ENCODE data around the gene DTNA.
"Not testable (repeated sequence)": the region's sequence is repeated elsewhere in the genome, so short reads cannot be mapped to it uniquely, and the experiment has no call there.

Gene DTNA

DNA sequence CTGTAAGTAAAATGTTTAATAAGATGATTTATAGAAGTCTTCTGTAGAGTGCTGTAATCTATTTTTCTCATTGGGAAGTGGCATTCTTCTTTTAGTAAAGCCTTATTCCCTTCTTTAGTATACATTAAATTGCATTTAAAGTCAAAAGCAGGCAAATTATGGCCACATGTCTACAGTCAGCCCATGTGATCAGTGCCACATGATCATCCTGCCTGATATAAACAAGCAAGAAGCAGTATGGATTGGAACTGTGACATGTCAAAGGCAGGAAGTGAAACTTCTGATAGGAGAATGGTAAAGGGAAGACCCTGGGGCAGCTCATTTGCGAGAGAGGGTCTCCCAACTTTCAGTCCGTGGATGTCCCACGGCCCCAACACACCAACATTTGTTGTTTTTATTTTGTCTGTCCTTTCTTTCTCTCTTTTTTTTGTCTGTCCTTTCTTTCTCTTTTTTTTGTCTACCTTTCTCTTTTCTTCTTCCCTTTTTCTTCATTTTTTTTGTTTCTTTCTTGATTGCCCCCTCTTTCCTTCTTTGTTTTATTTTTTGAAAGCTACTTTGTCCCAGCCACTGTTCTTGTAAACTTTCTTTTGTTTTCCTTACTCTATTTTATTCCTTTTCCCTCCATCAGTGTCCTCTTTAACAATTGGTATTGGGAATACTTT lies 154.9 kb downstream of the DTNA start:
- DNase-seq, result no peak

DNA sequence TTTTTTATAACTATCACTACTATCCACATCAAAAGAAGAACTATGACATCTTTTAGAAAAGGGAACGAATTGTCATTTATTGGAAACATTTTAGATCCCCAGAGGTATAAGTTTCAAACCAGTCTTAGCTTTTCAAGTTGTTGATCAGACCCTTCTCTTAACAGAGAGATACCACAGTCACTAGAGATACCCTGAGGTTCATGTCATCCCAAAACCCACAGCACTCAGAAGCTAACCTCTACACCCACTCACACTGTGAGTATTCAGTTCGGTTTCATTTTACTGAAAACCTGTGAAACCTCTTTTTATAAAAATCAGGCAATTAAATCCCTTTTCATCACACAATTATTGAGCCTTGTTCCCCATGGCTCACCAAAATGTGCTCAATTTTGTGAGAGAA lies 156.2 kb downstream of the DTNA start:
- no peak for DNase-seq

DNA sequence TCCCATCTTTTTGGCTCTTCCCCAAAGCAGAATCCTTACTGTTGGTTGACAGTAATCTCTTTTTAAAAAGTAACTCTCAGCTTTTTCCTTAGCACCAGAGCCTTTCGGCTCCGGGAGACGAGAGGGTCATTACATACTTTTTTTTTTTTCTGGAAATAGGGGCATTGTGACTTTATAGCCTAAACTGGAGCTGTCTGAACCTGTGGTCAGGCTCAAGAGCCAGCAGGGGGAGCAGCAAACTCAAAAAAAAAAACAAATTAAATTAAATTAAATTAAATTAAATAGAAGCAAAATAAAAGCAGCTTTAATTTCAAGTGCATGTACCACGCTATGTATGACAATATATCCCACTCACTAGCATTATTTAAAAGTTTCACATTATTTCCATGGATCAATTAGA lies 156.6 kb downstream of the DTNA start:
- DNase-seq, result no peak

DNA sequence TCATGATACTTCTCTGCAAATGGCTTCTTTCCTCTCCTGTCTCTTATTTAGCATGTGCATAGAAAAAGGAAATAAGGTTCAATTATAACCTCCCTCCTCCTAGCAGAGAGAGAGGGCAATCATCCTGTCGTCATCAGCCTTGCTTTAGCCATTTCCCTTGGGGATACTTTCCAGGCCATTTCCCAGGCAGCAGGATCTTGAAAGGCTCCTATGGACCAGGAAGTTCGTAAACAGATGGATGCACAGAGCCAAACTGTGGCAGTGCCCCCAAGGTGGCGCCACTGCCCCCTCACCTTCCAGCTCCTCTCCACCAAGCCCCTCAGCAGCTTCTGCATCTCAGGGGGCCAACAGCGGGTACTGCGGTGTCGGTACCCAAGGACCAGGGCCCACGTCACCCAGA lies 157.4 kb downstream of the DTNA start:
- no peak for DNase-seq

DNA sequence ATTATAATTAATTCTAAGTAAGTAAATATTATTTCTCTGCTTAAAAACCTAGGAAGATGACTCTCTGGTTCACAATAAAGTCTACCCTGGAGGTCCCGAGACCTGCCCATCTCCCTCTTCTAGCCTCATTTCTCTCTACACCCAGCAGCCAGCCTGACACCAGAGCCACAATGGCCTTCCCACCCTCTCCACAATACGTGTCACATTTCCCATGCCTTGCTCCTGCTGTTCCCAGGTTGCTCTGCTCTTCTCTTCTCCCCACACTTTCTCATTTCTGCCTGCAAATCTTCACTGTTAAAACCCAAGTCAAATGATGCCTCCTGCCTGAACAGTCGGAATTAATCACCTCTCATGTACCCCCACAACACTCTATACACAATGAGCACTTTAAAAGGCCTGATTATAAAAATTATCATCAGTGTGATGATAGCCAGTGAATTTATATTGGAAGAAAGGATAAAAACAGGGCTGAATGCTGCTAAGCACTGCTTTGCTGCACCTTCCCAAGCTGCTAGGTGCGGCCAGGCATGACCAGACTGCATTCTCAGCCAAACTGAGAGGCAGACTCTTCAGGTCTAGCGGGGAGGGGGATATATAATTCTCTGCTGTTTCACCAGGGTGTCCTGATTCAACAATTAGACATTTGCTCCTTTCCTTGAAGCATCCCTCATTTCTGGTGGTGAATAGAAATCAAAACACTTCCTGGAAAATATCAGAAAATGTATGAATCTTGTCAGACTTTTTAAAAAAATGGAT lies 160.6 kb downstream of the DTNA start:
- DNase-seq, result no peak

DNA sequence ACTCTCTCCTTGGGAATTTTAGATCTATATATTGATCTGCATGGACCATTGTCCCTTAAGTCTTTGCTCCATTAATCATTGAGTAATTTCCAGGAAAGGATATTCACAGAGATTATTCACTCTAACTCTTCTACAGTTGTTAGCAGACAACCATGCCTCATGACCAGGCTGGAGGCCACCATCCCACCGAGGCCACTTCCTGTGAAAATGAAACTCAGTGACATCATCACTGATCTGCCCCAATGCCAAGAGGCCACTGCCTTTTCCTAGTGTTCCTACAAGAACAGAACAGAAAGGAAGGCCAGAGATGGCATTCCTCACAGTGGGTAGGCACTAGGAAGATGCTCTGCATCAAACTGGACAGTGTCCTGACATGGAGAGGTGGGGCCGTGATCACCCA lies 161.3 kb downstream of the DTNA start:
- no peak for DNase-seq

DNA sequence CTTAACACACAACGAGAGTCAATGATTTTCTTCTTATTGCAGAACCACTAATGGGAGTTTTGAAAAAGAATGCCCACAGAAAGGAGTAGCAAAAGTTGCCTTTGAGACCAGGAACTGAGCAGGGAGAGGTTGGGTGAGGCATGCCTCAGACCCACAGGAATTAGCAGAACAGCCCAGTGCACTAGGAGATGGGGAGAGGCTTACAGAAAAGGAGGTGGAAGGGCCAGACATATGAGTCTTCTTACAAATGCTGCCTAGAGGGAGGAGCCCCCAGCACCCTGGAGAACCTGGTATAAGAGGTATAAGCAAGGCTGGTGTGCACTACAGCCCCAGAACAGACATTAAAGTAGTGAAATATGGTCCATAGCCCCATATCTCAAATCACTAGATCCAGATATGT lies 162.0 kb downstream of the DTNA start:
- no peak for DNase-seq

DNA sequence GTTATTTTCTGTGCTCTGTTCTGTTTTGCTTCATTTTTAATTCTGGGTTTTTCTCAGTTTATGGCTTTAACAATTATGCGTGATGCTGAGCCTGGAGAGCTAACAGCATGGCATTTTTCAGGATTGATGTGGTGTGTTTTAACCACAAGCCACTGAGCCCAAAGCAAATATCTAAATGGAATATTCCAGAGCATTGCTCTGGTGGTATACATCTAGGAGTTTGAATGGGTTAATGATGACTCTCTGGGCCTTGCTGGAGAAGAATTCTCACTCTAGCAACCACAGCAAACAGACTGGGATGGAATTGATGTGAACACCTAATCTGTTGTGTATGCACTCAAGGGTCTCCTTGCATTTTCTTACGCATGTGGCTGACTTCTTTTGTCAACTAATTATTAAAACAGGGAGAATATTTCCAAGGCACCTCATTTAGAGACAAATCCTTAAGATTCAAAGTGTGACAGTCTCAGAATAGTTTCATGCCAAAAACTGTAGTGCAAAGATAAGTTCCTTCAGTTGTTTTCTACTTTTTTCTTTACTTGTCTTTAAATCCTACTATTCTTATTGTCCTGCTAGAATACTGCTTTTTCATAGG lies 164.0 kb downstream of the DTNA start:
- no peak for DNase-seq

DNA sequence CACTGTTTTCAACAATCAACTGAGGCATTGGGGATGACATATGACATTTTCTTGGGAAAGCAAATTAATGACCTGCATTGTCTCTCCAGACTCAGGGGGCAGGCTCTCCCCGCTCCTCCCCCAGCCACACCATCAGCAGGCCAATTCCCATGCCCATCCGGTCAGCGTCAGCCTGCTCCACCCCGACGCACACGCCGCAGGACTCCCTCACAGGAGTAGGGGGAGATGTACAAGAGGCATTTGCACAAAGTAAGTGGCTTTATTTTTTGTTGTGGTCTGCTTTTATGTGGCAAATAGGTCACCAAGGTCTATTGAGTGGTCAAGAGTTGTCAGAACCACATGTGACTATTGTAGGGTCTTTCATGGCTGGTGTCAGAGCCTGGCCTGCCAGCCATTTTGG lies 165.1 kb downstream of the DTNA start:
- no peak for DNase-seq

DNA sequence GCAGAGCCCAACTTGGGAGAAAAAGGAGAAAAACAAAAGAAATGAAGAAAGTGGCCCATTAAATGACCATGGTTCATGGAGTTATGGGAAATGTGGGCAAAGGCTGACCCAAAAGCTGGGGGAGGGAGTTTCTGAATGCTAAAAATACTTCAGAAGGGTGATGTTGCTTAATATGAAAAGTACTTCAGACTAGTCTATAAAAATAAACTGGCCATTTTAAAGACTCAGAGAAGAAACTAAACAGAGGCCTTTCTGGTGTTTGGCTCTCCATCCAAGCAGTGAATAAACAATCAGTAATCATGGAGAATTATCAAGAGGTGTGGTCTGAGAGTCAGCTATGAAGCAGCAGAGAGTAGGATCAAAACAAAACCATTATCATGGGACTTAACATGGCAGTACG lies 170.3 kb downstream of the DTNA start:
- no peak for DNase-seq

DNA sequence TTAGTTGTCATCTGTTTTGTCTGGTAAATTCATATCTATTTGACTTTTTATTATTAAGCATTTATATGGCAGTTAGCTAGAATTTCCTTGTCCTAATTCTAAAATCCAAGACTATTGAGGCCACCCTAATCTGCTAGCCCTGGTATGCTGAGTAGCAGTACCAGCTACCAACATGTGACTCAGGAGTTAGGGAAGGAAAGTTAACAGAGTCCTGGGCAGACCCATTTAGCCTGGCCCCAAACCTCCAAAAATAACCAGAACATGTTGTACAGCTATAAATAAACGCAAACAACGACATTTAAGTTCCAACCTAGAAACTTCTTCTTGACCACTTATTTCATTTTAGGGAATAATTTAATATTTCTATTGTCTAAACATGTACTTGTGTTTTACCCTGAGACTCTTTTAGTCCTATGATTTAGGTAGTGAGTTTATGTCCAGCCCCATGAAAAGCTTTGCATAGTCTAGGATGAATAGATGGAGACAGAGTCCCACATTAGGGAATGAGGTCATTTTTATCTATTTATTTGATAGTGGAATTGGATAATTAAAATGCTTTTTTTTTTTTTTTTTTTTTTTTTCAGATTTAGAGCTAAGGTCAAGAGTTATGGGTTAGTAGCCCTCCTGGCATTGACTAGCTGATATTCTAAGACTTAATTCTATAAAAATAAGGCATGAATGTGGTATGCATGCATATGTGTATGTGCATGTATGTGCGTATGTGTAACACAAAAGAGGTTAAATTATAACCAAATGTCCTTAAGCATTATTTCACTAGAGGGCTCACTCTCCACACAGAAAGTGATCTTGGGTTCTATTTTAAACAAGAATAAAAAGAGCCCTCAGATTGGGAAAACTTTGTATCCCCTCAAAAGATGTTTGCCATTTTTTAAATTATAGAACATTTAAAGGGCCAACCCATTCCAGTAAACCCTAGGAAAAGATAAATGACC lies 171.1 kb downstream of the DTNA start:
- DNase-seq, result no peak

DNA sequence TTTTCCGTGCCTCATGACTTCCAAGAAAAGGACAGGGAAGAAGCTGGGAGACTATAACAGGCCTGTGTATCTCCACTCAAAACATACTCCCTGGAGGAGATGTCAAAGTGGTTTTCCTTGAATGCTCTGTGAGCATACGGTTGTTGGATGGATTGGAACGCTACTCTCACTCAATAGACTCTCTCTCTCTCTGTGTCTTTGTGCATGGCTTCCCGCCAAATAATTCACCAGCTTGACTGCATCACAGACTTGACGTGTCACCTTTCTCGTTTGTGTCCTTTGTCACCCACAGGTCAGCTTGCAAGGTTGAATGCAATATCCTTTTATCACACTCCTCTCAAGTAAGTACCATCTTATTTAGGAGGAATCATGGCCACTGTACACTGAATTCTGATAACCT lies 174.3 kb downstream of the DTNA start:
- DNase-seq, result no peak

DNA sequence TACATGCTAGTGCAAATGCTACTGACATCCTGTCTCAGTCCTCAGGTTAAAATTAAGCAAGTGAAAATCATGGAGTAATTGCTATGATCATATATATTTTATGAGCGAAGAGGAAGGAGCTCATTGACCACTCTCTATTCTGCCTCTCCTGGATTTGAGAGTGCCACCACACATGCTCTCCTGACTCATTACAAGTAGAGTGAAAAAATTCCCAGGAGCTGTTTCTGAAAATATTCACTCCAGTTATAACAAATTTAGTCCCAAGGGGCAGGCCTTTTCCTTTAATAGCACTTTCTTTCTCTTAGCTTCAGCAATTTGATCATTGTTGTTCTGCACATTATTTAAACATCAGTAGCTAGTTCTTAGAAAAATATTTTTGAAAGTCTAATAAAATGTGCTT lies 176.1 kb downstream of the DTNA start:
- DNase-seq, result no peak

DNA sequence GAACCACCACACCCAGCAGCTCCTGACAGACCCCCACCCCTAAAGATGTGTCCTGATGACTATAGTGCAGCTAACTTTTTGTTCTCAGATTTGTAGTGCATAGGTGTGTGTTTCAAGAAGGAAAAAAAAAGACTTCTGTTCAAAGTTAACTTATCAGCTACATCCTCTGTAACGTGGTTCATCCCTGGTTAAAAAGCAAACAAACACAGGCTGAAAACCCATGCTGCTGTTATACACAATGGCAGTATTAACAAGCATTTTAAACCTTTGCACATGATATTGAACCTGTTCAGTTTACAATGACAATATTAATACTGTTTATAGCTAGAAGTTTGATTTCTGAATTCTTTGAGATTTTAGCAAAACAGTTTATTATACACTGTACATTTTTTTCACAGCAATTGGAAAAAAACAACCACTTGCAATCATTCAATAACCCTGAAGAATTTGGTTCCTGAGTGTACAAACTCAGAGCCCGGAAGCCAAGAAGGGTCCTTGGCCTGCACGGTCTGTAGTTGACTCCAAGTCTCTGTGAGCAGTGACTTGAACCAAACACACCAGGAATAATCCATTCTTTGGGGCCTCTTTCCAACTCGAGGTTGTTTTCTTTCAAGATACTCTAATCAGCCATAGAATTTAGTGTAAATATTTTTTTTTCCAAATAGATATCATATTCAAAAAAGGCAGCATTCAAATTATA lies 177.9 kb downstream of the DTNA start:
- no peak for DNase-seq

DNA sequence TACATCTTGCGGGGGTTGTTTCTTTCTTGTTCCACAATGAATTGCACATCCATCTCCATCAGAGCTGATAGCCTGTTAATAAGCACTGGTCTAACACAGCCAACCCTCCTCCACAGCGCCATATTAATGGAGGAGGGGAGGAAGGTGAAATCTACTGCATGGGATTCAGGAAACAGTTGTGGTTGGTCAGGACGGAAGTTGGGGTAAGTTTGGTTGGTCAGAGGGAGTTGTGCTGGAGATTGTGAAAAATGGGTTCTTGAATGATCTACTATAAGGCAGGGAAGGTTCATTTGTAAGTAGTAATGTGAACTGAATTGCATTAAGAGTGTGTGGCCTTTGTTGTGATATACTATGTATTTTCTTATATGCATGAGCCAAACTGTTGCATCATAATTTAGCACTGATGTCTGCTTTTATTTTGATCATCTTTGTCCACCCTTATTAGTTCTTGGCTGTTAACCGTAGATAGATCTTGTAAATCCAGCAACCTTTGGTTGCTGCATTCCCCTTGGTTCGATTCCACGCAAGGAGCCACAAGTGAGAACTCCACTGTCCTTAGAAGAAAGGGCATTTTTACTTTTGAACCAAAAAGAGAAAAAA lies 180.5 kb downstream of the DTNA start:
- DNase-seq, result no peak

DNA sequence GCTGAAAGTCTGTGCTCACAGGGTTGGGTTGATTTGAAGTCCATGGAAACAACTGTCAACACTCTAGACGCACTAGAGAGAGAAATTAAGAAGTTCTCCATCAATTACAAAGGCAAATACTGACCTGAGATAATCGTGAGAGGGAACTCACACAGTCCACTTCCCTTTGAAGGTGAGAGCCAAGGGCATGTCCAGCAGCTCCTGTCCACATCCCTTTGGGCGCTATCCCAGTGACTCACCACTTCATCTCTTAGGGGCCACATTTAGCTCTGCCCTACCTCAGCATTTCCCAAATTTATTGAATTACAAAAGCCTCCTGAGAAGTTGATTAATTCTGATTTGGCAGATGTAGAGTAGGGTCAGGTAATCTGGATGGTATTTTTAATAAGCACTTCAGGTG lies 182.3 kb downstream of the DTNA start:
- DNase-seq, result no peak

DNA sequence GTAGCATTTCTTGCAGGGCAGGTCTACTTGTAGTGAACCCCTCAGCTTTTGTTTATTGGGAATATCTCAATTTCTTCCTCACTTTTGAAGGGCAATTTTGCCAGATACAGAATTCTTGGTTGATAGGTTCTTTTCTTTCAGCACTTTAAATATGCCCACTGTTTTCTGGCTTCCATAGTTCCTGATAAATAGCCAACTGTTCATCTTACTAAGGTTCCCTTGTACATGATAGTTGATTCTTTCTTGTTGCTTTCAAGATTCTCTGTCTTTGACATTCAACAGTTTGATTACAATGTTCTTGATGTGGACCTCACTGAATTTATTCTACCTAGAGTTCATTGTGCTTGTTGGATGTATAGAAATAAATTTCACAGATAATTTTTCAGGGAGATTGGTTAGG lies 183.1 kb downstream of the DTNA start:
- DNase-seq, result no peak

DNA sequence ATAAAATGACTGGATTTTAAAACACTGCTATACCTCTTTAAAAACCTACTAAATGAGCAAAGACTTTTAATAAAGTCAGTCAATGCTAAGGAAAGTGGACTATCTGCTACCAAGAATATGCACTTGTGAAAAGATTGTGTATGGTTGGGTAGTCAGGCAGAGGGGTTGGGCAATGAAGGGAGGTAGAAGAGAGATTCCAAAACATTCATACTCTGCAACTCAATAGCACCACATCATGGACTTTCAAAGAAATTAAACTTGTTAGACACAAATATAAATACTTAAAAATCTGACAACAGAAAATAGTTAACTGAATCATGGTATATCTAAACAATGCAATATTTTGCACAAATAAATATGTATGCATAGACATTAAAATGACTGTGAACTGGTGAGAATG lies 191.2 kb downstream of the DTNA start:
- no peak for DNase-seq

DNA sequence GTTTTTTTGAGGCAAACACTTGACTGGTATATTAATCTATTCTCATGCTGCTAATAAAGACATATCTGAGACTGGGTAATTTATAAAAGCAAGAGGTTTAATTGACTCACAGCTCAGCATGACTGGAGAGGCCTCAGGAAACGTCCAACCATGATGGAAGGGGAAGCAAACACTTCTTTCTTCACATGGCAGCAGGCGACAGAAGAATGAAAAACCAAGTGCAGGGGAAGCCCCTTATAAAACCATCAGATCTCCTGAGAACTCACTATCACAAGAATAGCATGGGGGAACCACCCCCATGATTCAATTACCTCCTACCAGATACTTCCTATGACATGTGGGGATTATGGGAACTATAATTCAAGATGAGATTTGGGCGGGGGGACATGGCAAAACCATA lies 194.9 kb downstream of the DTNA start:
- no peak for DNase-seq

DNA sequence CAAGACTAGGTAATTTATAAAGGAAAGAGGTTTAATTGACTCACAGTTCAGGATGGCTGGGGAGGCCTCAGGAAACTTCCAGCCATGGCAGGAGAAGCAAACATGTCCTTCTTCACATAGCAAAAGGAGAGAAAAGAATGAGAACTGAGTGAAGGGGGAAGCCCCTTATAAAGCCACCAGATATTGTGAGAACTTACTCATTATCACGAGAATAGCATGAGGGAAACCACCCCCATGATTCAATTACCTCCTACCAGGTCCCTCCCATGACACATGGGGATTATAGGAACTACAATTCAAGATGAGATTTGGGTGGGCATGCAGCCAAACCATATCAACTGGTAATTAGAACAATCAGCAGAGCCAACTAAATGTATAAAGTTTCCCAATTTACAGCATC lies 196.9 kb downstream of the DTNA start:
- DNase-seq, result not testable (repeated sequence)

DNA sequence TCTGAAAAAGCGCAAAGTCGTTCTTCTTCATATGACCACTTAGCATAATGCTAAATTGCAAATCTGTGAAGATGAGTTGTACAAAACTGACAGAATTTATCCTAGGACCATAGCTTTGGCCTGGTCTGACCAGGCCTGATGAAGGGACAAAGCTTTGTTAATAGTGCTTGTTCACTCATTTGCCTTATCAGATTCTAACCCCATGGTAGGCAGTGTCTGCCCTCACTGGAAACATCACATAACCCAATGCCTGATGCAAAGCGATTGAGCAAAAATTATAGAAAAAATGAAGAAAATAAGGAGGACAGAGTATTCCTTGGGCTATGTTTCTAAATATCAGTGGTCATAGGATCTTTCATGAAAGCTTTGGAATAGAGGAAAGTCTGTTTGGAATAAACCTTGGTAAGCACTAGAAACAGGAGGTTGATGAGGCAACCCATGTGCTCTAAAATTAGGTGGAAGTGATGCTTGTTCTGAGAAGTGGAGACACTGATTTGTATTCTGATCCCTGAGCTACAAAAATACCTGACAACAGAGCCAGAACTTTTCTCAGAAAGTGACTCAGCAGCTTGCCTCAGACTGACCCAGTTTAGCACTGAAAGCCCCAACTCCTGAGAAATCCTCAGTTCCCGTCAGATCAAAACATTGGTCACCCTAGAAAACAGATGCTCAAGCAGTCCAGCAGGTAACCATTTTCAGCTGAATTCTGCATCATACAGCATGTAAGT lies 199.7 kb downstream of the DTNA start:
- no peak for DNase-seq

DNA sequence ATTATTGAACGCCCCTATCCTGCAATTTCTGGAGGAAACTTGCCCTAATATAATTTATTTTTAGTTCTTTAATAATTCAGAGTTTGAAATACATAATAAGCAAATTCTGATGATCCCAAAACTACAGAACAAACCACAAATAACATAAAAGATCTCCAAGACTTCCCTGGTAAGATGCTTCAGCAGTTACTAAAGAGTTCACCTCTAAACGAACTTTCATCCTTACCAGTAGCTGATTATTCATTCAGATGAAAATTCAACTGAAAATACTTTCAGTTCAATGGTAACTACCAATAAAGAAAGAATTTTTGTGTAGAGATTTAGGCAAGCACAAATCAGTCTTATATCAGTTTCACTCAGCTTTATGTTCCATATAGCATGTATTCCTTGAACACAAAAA lies 201.0 kb downstream of the DTNA start:
- no peak for DNase-seq

Data from DMS79 (cell line).